ENCODE measurements around the gene SLC22A8. TPM values are rescaled to one million over a fixed set of nuclear protein-coding genes. Genes with fewer than 3 reads are reported as not detected.
"Not testable (repeated sequence)": the region's sequence is repeated elsewhere in the genome, so short reads cannot be mapped to it uniquely, and the experiment has no call there.

Gene SLC22A8
- under 1 TPM in 2 of 12 donors, not detected in 10; 0.18 to 0.56 TPM for polyA plus RNA-seq (ENCODE audit: insufficient read length in 12 of 12)
- long read RNA-seq, donor 1 = 0 reads
- long read RNA-seq, donor 2 = 0 reads
- long read RNA-seq, donor 3 = 0 reads
- long read RNA-seq, donor 4 = 0 reads
- long read RNA-seq, donor 5 = 0 reads
- long read RNA-seq, donor 6 = 0 reads
- long read RNA-seq, donor 7 = 0 reads
- long read RNA-seq, donor 8 = 0 reads
- long read RNA-seq, donor 9 = 0 reads
- long read RNA-seq, donor 10 = 0 reads
- long read RNA-seq, donor 11 = 0 reads

GRCh38 chr11:63015521-63016215, at the start of gene SLC22A8:
Gene SLC22A8, minus strand, starts transcription at chr11:63015841. Its CDS starts 883 bp downstream, at chr11:63014958.
- DNase-seq = no peak

GRCh38 chr11:63046203-63046602, 30.6 kb upstream of the SLC22A8 start:
- DNase-seq = not testable (repeated sequence)

- no peak for DNase-seq
Measured at GRCh38 chr11:63042596-63042995, 27.0 kb upstream of the SLC22A8 start.

GRCh38 chr11:63032457-63032856, 16.8 kb upstream of the SLC22A8 start:
- DNase-seq = no peak

GRCh38 chr11:63023841-63024648, 8.4 kb upstream of the SLC22A8 start:
- peak; percentile 90 for DNase-seq

GRCh38 chr11:63023222-63023814, 7.7 kb upstream of the SLC22A8 start:
- DNase-seq = no peak

- no peak for DNase-seq
Measured at GRCh38 chr11:63022441-63022840, 6.8 kb upstream of the SLC22A8 start.

- no peak for DNase-seq
Measured at GRCh38 chr11:63020671-63021291, 5.1 kb upstream of the SLC22A8 start.

- no peak for DNase-seq
Measured at GRCh38 chr11:63019506-63019905, 3.9 kb upstream of the SLC22A8 start.

- no peak for DNase-seq
Measured at GRCh38 chr11:63017306-63017974, 1.8 kb upstream of the SLC22A8 start.

GRCh38 chr11:63014408-63015055, 1.1 kb downstream of the SLC22A8 start:
- DNase-seq = no peak

- no peak for DNase-seq
Measured at GRCh38 chr11:63012839-63013238, 2.8 kb downstream of the SLC22A8 start.

GRCh38 chr11:63012430-63012829, 3.2 kb downstream of the SLC22A8 start:
- no peak for DNase-seq

- DNase-seq = no peak
Measured at GRCh38 chr11:63010934-63011439, 4.7 kb downstream of the SLC22A8 start.

- DNase-seq = no peak
Measured at GRCh38 chr11:63007920-63008319, 7.7 kb downstream of the SLC22A8 start.

GRCh38 chr11:63001456-63001855, 14.2 kb downstream of the SLC22A8 start:
- no peak for DNase-seq

- DNase-seq = no peak
Measured at GRCh38 chr11:62999649-63000048, 16.0 kb downstream of the SLC22A8 start.

GRCh38 chr11:62999156-62999555, 16.5 kb downstream of the SLC22A8 start:
- DNase-seq = no peak

- DNase-seq = no peak
Measured at GRCh38 chr11:62996271-62996670, 19.4 kb downstream of the SLC22A8 start.

- DNase-seq = no peak
Measured at GRCh38 chr11:62994775-62995174, 20.9 kb downstream of the SLC22A8 start.
